ENCODE data around the gene LMOD2.

Gene LMOD2

GRCh38 chr7:123609883-123610239 is 45.8 kb upstream of the LMOD2 start:
- no peaks in the 10 kb centered on the region for H3K36me3 ChIP-seq (replicated peaks in 1 of 2; ENCODE audit: control insufficient read depth in 2 of 2, insufficient read depth in 2 of 2, low read length in 2 of 2)
- no peak overlapping the region for H3K4ac ChIP-seq (ENCODE audit: low read length)
- H3K23ac ChIP-seq (ENCODE audit: low read depth, low read length, poor library complexity), result no peak overlapping the region
- H3K4me2 ChIP-seq (ENCODE audit: insufficient read depth, low read length, poor library complexity, severe bottlenecking), result no peak overlapping the region
- H3K79me1 ChIP-seq (ENCODE audit: low read depth, low read length), result no peaks in the 10 kb centered on the region
- no peaks in the 10 kb centered on the region for H3K4me1 ChIP-seq (ENCODE audit: control insufficient read depth in 2 of 2, insufficient read depth in 1 of 2, low read depth in 1 of 2, low read length in 2 of 2)
- no peak overlapping the region for H2AK5ac ChIP-seq (ENCODE audit: low read depth, low read length)
- no peak overlapping the region for H2BK12ac ChIP-seq (ENCODE audit: low read length)
- no peak overlapping the region for H3K18ac ChIP-seq (ENCODE audit: low read length)
- no peak overlapping the region for H2AFZ ChIP-seq (ENCODE audit: low read length)
- no CpG with 5 or more reads among the region's 2 CpGs for WGBS, 2 donors (ENCODE audit: extremely low coverage in 2 of 2, insufficient read length in 2 of 2, insufficient replicate concordance in 1 of 2)
- H3K14ac ChIP-seq (ENCODE audit: low read length), result no peak overlapping the region
- no peak overlapping the region for H4K91ac ChIP-seq (ENCODE audit: low read depth, low read length, poor library complexity)
- no peak overlapping the region for H2BK15ac ChIP-seq (ENCODE audit: low read length)
- no peak overlapping the region for H2BK5ac ChIP-seq (ENCODE audit: low read length)
- H3K27ac ChIP-seq (replicated peaks; ENCODE audit: low read length), result no peak overlapping the region
- no peak overlapping the region for H2BK120ac ChIP-seq (ENCODE audit: low read depth, low read length)
- no peaks in the 10 kb centered on the region for H3K27me3 ChIP-seq (ENCODE audit: control insufficient read depth in 3 of 3, insufficient read depth in 3 of 3, low read depth in 1 of 3, low read length in 3 of 3)
- H3K9me3 ChIP-seq (replicated peaks in 1 of 2; ENCODE audit: control insufficient read depth in 2 of 2, insufficient read depth in 1 of 2, low read depth in 1 of 2, low read length in 2 of 2), result no peaks in the 10 kb centered on the region
- no peak overlapping the region for H4K8ac ChIP-seq (ENCODE audit: low read depth, low read length)
- H3K4me3 ChIP-seq (ENCODE audit: low read length in 2 of 2), result no peak overlapping the region
- no peak overlapping the region for H3K9ac ChIP-seq (ENCODE audit: low read depth, low read length, poor library complexity)
- no peak for DNase-seq (ENCODE audit: low spot score)

DNA sequence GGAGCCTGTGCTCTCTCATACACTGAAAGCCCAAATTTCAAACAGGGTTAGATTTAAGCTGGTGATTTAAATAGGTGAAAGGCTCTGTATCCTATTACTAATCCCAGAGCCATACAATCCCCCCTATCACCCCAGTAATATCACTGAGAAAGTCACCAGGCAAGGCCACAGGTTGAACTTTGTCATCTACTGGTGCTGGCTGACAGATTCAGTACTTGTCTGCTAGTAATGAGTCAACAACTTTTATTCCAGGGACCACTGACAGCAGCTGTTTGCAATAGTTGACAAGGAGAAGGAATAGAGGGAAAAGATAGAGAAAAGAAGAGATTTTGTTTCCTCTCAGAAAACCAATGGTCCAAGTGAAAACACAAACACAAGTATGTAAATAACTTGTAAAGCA is 43.6 kb upstream of the LMOD2 start:
- no peak overlapping the region for H2AK5ac ChIP-seq (ENCODE audit: low read depth, low read length)
- no peak overlapping the region for H3K4me2 ChIP-seq (ENCODE audit: insufficient read depth, low read length, poor library complexity, severe bottlenecking)
- no peaks in the 10 kb centered on the region for H3K36me3 ChIP-seq (replicated peaks in 1 of 2; ENCODE audit: control insufficient read depth in 2 of 2, insufficient read depth in 2 of 2, low read length in 2 of 2)
- no peak overlapping the region for H4K91ac ChIP-seq (ENCODE audit: low read depth, low read length, poor library complexity)
- H3K9ac ChIP-seq (ENCODE audit: low read depth, low read length, poor library complexity), result no peak overlapping the region
- no peak overlapping the region for H3K27ac ChIP-seq (replicated peaks; ENCODE audit: low read length)
- H3K18ac ChIP-seq (ENCODE audit: low read length), result no peak overlapping the region
- H2BK12ac ChIP-seq (ENCODE audit: low read length), result no peak overlapping the region
- H3K4me1 ChIP-seq (ENCODE audit: control insufficient read depth in 2 of 2, insufficient read depth in 1 of 2, low read depth in 1 of 2, low read length in 2 of 2), result no peaks in the 10 kb centered on the region
- no peak overlapping the region for H4K8ac ChIP-seq (ENCODE audit: low read depth, low read length)
- H3K4ac ChIP-seq (ENCODE audit: low read length), result no peak overlapping the region
- no peak overlapping the region for H2BK120ac ChIP-seq (ENCODE audit: low read depth, low read length)
- no peak overlapping the region for H3K4me3 ChIP-seq (ENCODE audit: low read length in 2 of 2)
- H3K27me3 ChIP-seq (ENCODE audit: control insufficient read depth in 3 of 3, insufficient read depth in 3 of 3, low read depth in 1 of 3, low read length in 3 of 3), result no peaks in the 10 kb centered on the region
- no peak for DNase-seq (ENCODE audit: low spot score)
- no peak overlapping the region for H2BK15ac ChIP-seq (ENCODE audit: low read length)
- H3K14ac ChIP-seq (ENCODE audit: low read length), result no peak overlapping the region
- no peak overlapping the region for H2AFZ ChIP-seq (ENCODE audit: low read length)
- no peaks in the 10 kb centered on the region for H3K79me1 ChIP-seq (ENCODE audit: low read depth, low read length)
- no peak overlapping the region for H3K23ac ChIP-seq (ENCODE audit: low read depth, low read length, poor library complexity)
- no peaks in the 10 kb centered on the region for H3K9me3 ChIP-seq (replicated peaks in 1 of 2; ENCODE audit: control insufficient read depth in 2 of 2, insufficient read depth in 1 of 2, low read depth in 1 of 2, low read length in 2 of 2)
- H2BK5ac ChIP-seq (ENCODE audit: low read length), result no peak overlapping the region

DNA sequence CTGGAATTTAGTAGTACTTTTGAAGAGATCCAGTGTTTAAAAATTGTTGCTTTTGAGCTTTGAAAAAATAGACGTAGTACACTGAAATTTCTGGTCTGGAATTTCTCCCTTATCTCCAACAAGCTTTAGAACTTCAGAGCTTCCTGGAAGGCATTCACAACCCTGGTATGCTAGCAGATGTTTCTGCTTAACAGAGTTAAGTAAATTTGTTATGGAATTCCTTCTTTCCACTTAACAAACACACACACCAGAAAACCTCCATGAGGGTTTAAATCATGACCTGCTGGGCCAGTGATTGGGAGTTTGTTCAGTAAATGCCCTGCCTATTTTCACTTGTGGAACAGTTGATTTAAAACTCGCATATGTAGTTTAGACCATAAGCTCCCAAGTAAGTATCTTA is 40.3 kb upstream of the LMOD2 start:
- Histone ChIP-seq H4K8ac (ENCODE audit: low read depth, low read length) (no peak overlapping the region), H4K91ac (ENCODE audit: low read depth, low read length, poor library complexity) (no peak overlapping the region), H3K27ac (replicated peaks; ENCODE audit: low read length) (no peak overlapping the region), H2BK15ac (ENCODE audit: low read length) (no peak overlapping the region), H3K18ac (ENCODE audit: low read length) (no peak overlapping the region), H2BK120ac (ENCODE audit: low read depth, low read length) (no peak overlapping the region), H2AK5ac (ENCODE audit: low read depth, low read length) (no peak overlapping the region), H3K36me3 (replicated peaks in 1 of 2; ENCODE audit: control insufficient read depth in 2 of 2, insufficient read depth in 2 of 2, low read length in 2 of 2) (no peaks in the 10 kb centered on the region), H3K23ac (ENCODE audit: low read depth, low read length, poor library complexity) (no peak overlapping the region), H2BK5ac (ENCODE audit: low read length) (no peak overlapping the region), H3K4ac (ENCODE audit: low read length) (no peak overlapping the region), H3K4me3 (ENCODE audit: low read length in 2 of 2) (no peak overlapping the region), H3K79me1 (ENCODE audit: low read depth, low read length) (no peaks in the 10 kb centered on the region), H3K27me3 (ENCODE audit: control insufficient read depth in 3 of 3, insufficient read depth in 3 of 3, low read depth in 1 of 3, low read length in 3 of 3) (no peaks in the 10 kb centered on the region), H3K14ac (ENCODE audit: low read length) (no peak overlapping the region), H3K4me2 (ENCODE audit: insufficient read depth, low read length, poor library complexity, severe bottlenecking) (peak overlapping the region; percentile 11), H3K9me3 (replicated peaks in 1 of 2; ENCODE audit: control insufficient read depth in 2 of 2, insufficient read depth in 1 of 2, low read depth in 1 of 2, low read length in 2 of 2) (no peaks in the 10 kb centered on the region), H2AFZ (ENCODE audit: low read length) (no peak overlapping the region), H2BK12ac (ENCODE audit: low read length) (no peak overlapping the region), H3K9ac (ENCODE audit: low read depth, low read length, poor library complexity) (no peak overlapping the region), H3K4me1 (ENCODE audit: control insufficient read depth in 2 of 2, insufficient read depth in 1 of 2, low read depth in 1 of 2, low read length in 2 of 2) (no peaks in the 10 kb centered on the region)
- no CpG with 5 or more reads among the region's 2 CpGs for WGBS, 2 donors (ENCODE audit: extremely low coverage in 2 of 2, insufficient read length in 2 of 2, insufficient replicate concordance in 1 of 2)
- DNase-seq (ENCODE audit: low spot score), result no peak

DNA sequence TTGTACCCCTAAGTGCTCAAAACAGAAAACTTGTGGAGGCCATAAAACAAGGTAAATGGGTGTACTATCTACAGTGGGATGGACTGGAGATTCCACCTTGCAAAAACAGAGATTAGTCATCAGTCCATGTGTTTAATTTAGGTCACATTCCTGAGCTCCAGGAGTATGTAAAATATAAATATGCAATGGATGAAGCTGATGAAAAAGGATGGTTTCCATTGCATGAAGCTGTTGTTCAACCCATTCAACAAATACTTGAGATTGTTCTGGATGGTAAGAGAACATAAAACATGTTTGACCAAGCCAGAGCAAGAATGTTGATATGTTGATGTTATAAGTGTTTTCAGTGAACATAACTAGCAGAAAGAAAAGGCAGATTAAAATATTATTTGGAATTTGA is 39.4 kb upstream of the LMOD2 start:
- H2AFZ ChIP-seq (ENCODE audit: low read length), result no peak overlapping the region
- no peak overlapping the region for H2BK12ac ChIP-seq (ENCODE audit: low read length)
- no peaks in the 10 kb centered on the region for H3K79me1 ChIP-seq (ENCODE audit: low read depth, low read length)
- H4K8ac ChIP-seq (ENCODE audit: low read depth, low read length), result no peak overlapping the region
- no peak overlapping the region for H3K9ac ChIP-seq (ENCODE audit: low read depth, low read length, poor library complexity)
- H3K14ac ChIP-seq (ENCODE audit: low read length), result no peak overlapping the region
- H3K23ac ChIP-seq (ENCODE audit: low read depth, low read length, poor library complexity), result no peak overlapping the region
- no peak overlapping the region for H2AK5ac ChIP-seq (ENCODE audit: low read depth, low read length)
- no peaks in the 10 kb centered on the region for H3K4me1 ChIP-seq (ENCODE audit: control insufficient read depth in 2 of 2, insufficient read depth in 1 of 2, low read depth in 1 of 2, low read length in 2 of 2)
- H3K4me3 ChIP-seq (ENCODE audit: low read length in 2 of 2), result no peak overlapping the region
- no peaks in the 10 kb centered on the region for H3K27me3 ChIP-seq (ENCODE audit: control insufficient read depth in 3 of 3, insufficient read depth in 3 of 3, low read depth in 1 of 3, low read length in 3 of 3)
- no peak overlapping the region for H2BK15ac ChIP-seq (ENCODE audit: low read length)
- H3K4ac ChIP-seq (ENCODE audit: low read length), result no peak overlapping the region
- no peaks in the 10 kb centered on the region for H3K36me3 ChIP-seq (replicated peaks in 1 of 2; ENCODE audit: control insufficient read depth in 2 of 2, insufficient read depth in 2 of 2, low read length in 2 of 2)
- DNase-seq (ENCODE audit: low spot score), result no peak
- no peak overlapping the region for H3K18ac ChIP-seq (ENCODE audit: low read length)
- no peak overlapping the region for H2BK120ac ChIP-seq (ENCODE audit: low read depth, low read length)
- H3K4me2 ChIP-seq (ENCODE audit: insufficient read depth, low read length, poor library complexity, severe bottlenecking), result no peak overlapping the region
- H4K91ac ChIP-seq (ENCODE audit: low read depth, low read length, poor library complexity), result no peak overlapping the region
- no peak overlapping the region for H2BK5ac ChIP-seq (ENCODE audit: low read length)
- H3K27ac ChIP-seq (replicated peaks; ENCODE audit: low read length), result no peak overlapping the region
- H3K9me3 ChIP-seq (replicated peaks in 1 of 2; ENCODE audit: control insufficient read depth in 2 of 2, insufficient read depth in 1 of 2, low read depth in 1 of 2, low read length in 2 of 2), result no peaks in the 10 kb centered on the region
